OCI-LY7 (cell line): ENCODE measurements around the gene BFSP2. TPM values are rescaled to one million over a fixed set of nuclear protein-coding genes. Genes with fewer than 3 reads are reported as not detected.

Source experiments
- BruUV-seq: library from RNA; stranded (reverse); fragments of 400-500 nt; replicated peaks from 2 replicates; lab custom pipeline; 2021; lab: Mats Ljungman, UMichigan
- CTCF ChIA-PET: fragments of 300-600 bp; sonication (Branson Sonifier 250); formaldehyde crosslinking; loops from one replicate; lab custom pipeline; 2022; ENCODE audit warnings: antibody characterized with exemption; ENCODE audit not compliant: unreplicated experiment; lab: Charles Lee
- POLR2A ChIA-PET: fragments of 300-600 bp; sonication (Branson Sonifier 250); formaldehyde crosslinking; loops from one replicate; lab custom pipeline; 2022; ENCODE audit warnings: antibody characterized with exemption; lab: Charles Lee
- DNase-seq: peaks from one replicate; pipeline ENCODE4 v3.0.0-alpha.2; 2015; ENCODE audit warnings: low spot score
- H2AFZ ChIP-seq: fragments of 200-600 bp; sonication (generic), shearing (Covaris generic); 2 replicates; pipeline ENCODE4 v1.6.1; 2014; ENCODE audit warnings: mild to moderate bottlenecking, antibody characterized with exemption, low read length, moderate library complexity
- H3K27ac ChIP-seq: fragments of 200-600 bp; sonication (generic); 2 replicates; pipeline ENCODE4 v1.5.1; 2014; ENCODE audit warnings: mixed run types, low read depth, mild to moderate bottlenecking, moderate library complexity, low read length, inconsistent platforms; ENCODE audit not compliant: poor library complexity, severe bottlenecking
- H3K36me3 ChIP-seq: fragments of 200-600 bp; sonication (generic); 2 replicates; pipeline ENCODE4 v1.6.1; 2014; ENCODE audit warnings: mild to moderate bottlenecking, antibody characterized with exemption, low read length, moderate library complexity, mixed read lengths; ENCODE audit not compliant: insufficient read depth
- H3K4me1 ChIP-seq: fragments of 200-600 bp; sonication (generic); 2 replicates; pipeline ENCODE4 v1.5.1; 2014; ENCODE audit warnings: mild to moderate bottlenecking, low read length; ENCODE audit not compliant: insufficient read depth, poor library complexity, severe bottlenecking
- H3K4me2 ChIP-seq: fragments of 200-600 bp; sonication (generic); 2 replicates; pipeline ENCODE4 v1.6.1; 2014; ENCODE audit warnings: mild to moderate bottlenecking, low read length
- H3K4me3 ChIP-seq: fragments of 200-600 bp; sonication (generic); 2 replicates; pipeline ENCODE4 v1.5.1; 2014; ENCODE audit warnings: mild to moderate bottlenecking, low read depth, low read length; ENCODE audit not compliant: poor library complexity, severe bottlenecking
- H3K79me2 ChIP-seq: fragments of 200-600 bp; sonication (generic); 2 replicates; pipeline ENCODE4 v1.6.1; 2016; ENCODE audit warnings: low read depth, mild to moderate bottlenecking, low read length, moderate library complexity, mixed read lengths; ENCODE audit not compliant: insufficient read depth
- H3K9me2 ChIP-seq: fragments of 200-600 bp; sonication (generic); 2 replicates; pipeline ENCODE4 v1.6.1; 2016; ENCODE audit warnings: mild to moderate bottlenecking, low read length, mixed read lengths; ENCODE audit not compliant: insufficient read depth
- H3K9me3 ChIP-seq: fragments of 200-600 bp; sonication (generic); 2 replicates; pipeline ENCODE4 v1.6.1; 2014; ENCODE audit warnings: mild to moderate bottlenecking, mixed run types, low read length, mixed read lengths
- H4K20me1 ChIP-seq: fragments of 200-600 bp; sonication (generic); 2 replicates; pipeline ENCODE4 v1.6.1; 2014; ENCODE audit warnings: mild to moderate bottlenecking, antibody characterized with exemption, low read length, moderate library complexity, mixed read lengths; ENCODE audit not compliant: insufficient read depth
- EZH2phosphoT487 ChIP-seq: fragments of 200-600 bp; sonication (generic); IDR thresholded peaks from 2 replicates; pipeline ENCODE4 v1.6.1; 2018; ENCODE audit warnings: low read depth, borderline replicate concordance, mild to moderate bottlenecking, mixed run types, antibody characterized with exemption, low read length, moderate library complexity, mixed read lengths
- intact Hi-C: fragments of 100-400 bp; cut with micrococcal nuclease; formaldehyde crosslinking; loops from one replicate; pipeline ENCODE4 v1.10.0; 2022; ENCODE audit not compliant: unreplicated experiment
- total RNA-seq, 2 experiments: library from RNA; depleted of rRNA in 1 of 2; stranded (reverse); fragments of >200 nt in 1 of 2; shearing (Covaris generic) in 1 of 2; gene quantifications; 2 replicates each; pipeline ENCODE4 v1.2.3, GENCODE V29; 2014 to 2022
- TF ChIP-seq, protein P1 (sequence below): fragments of 200-600 bp; sonication (generic); conservative IDR thresholded peaks from 2 replicates; pipeline ENCODE4 v1.5.1; 2014; ENCODE audit warnings: mild to moderate bottlenecking, antibody characterized with exemption, low read length, moderate library complexity, mixed read lengths

The BFSP2 gene
- total RNA-seq, 2 experiments from 2014 or later = 11.7 to 25.1 TPM

DNA sequence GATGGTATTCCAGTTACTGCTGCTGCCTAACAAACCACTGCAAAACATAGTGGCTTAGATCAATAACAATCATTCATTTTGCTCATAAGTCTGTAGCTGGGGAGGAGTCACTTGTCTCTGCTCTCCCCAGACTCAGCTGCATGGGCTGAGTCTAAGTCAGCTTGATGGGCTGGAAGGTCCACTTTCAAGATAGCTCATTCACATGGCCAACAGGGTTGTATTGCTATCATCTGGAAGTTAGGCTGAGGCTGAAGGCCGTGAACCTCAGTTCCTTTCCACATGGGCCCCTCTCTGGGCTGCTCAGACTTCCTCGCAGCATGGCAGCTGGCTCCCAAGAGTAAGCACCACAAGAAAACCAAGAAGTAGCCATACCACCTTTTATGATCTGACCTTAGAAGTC is 28.7 kb upstream of the BFSP2 start:
- no peak overlapping the region for H3K27ac ChIP-seq
- no peaks in the 10 kb centered on the region for H3K4me1 ChIP-seq
- no TSS peak for BruUV-seq
- no peaks in the 10 kb centered on the region for H3K9me2 ChIP-seq
- no peak for TF ChIP-seq EZH2phosphoT487
- TF ChIP-seq, protein P1, sequence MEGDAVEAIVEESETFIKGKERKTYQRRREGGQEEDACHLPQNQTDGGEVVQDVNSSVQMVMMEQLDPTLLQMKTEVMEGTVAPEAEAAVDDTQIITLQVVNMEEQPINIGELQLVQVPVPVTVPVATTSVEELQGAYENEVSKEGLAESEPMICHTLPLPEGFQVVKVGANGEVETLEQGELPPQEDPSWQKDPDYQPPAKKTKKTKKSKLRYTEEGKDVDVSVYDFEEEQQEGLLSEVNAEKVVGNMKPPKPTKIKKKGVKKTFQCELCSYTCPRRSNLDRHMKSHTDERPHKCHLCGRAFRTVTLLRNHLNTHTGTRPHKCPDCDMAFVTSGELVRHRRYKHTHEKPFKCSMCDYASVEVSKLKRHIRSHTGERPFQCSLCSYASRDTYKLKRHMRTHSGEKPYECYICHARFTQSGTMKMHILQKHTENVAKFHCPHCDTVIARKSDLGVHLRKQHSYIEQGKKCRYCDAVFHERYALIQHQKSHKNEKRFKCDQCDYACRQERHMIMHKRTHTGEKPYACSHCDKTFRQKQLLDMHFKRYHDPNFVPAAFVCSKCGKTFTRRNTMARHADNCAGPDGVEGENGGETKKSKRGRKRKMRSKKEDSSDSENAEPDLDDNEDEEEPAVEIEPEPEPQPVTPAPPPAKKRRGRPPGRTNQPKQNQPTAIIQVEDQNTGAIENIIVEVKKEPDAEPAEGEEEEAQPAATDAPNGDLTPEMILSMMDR = no peak
- H4K20me1 ChIP-seq = no peaks in the 10 kb centered on the region
- CTCF ChIA-PET = interaction anchor here (0.6 kb wide), 1 partner anchor 709 kb away, joined by 3 read pairs; no protein-coding TSS in a partner anchor
- H3K4me2 ChIP-seq = no peak overlapping the region
- no peaks in the 10 kb centered on the region for H3K9me3 ChIP-seq
- H3K36me3 ChIP-seq = no peaks in the 10 kb centered on the region
- POLR2A ChIA-PET = interaction anchor here (1.0 to 1.3 kb wide), 2 partner anchors 29 to 187 kb away, joined by 3 to 4 read pairs; partner anchors contain the start of gene BFSP2
- DNase-seq = no peak
- H3K79me2 ChIP-seq = no peaks in the 10 kb centered on the region
- intact Hi-C loops = no loop called here
- H3K4me3 ChIP-seq = no peak overlapping the region
- no peak overlapping the region for H2AFZ ChIP-seq

DNA sequence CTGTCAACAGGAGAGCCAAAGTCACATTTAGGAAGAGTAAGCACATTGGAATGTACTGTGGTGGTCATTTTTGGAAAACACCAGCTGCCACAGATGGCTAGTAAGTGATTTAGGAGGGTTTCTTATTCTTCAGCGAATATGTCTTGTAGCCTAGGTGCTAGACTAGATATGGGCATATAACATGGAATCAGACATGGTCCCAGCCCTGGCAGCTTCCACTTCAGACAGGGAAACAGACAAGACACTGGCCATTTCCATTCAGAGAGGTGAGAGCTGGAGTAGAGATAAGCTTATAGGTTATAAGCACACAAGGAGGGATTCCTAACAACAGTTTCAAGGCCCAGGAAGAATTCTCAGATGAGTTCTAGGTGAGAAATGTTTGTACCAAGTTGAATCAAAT is 28.2 kb upstream of the BFSP2 start:
- BruUV-seq = no TSS peak
- POLR2A ChIA-PET = interaction anchor here (1.3 kb wide), 2 partner anchors 10 to 29 kb away, joined by 3 to 7 read pairs; partner anchors contain the start of gene BFSP2

More for the DNA sequence above, 28.2 kb upstream of the BFSP2 start:
- no peak for DNase-seq
- intact Hi-C loops = no loop called here
- CTCF ChIA-PET = interaction anchor here (0.6 kb wide), 1 partner anchor 709 kb away, joined by 3 read pairs; no protein-coding TSS in a partner anchor
- Histone ChIP-seq H4K20me1 (no peaks in the 10 kb centered on the region), H3K27ac (no peak overlapping the region), H3K4me2 (no peak overlapping the region), H3K4me1 (no peaks in the 10 kb centered on the region), H3K36me3 (no peaks in the 10 kb centered on the region), H3K9me3 (no peaks in the 10 kb centered on the region), H3K9me2 (no peaks in the 10 kb centered on the region), H2AFZ (no peak overlapping the region), H3K4me3 (no peak overlapping the region), H3K79me2 (no peaks in the 10 kb centered on the region)
- TF ChIP-seq, protein P1 = no peak
- no peak for TF ChIP-seq EZH2phosphoT487
